HAP-1 (cell line): Measurements from ENCODE around the gene USP28.
A peak's percentile ranks its signal among the peaks of the same experiment; 100 is the strongest.

Experiments
- DNase-seq, 2 experiments: peaks; one replicate each; pipeline ENCODE4 v3.0.0-alpha.2; 2016 to 2020; ENCODE audit warnings: low spot score in 2 of 2
- H3K27me3 ChIP-seq: fragments of 250-450 bp; sonication (Bioruptor Pico); 2 replicates; pipeline ENCODE4 v1.5.1; 2020; ENCODE audit warnings: low read depth, mild to moderate bottlenecking, moderate library complexity
- H3K36me3 ChIP-seq: fragments of 250-450 bp; sonication (Bioruptor Pico); replicated peaks from 2 replicates; pipeline ENCODE4 v1.5.1; 2020; ENCODE audit warnings: mild to moderate bottlenecking
- H3K4me1 ChIP-seq: fragments of 250-450 bp; sonication (Bioruptor Pico); 2 replicates; pipeline ENCODE4 v1.5.1; 2020; ENCODE audit warnings: mild to moderate bottlenecking
- H3K4me3 ChIP-seq: fragments of 250-450 bp; sonication (Bioruptor Pico); 2 replicates; pipeline ENCODE4 v1.5.1; 2020; ENCODE audit warnings: mild to moderate bottlenecking, moderate library complexity
- H3K9me3 ChIP-seq: fragments of 250-450 bp; sonication (Bioruptor Pico); 2 replicates; pipeline ENCODE4 v1.5.1; 2020; ENCODE audit warnings: mild to moderate bottlenecking, moderate library complexity
- in situ Hi-C: fragments of 300-500 bp; cut with MboI; formaldehyde crosslinking; loops from 3 replicates; pipeline ENCODE4 v1.14.3; 2020; ENCODE audit warnings: low sequenced_read_pairs, inconsistent platforms, mixed read lengths

Gene USP28

DNA sequence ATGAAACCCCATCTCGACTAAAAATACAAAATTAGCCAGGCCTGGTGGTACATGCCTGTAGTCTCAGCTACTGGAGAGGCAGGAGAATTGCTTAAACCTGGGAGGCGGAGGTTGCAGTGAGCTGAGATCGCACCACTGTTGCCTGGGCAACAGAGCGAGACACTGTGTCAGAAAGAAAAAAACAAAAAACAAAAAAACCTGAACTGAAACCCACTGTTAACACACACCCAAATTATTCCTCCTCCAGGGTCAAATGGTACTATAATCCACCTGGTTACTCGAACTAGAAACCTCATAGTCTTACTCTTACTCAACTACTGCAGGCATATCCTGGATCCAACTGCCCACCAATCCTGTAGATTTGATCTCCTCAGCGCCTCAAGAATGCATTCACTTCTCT, 35.5 kb downstream of the USP28 start:
- no peaks in the 10 kb centered on the region for H3K9me3 ChIP-seq
- peaks cover 43% of the 10 kb centered on the region for H3K36me3 ChIP-seq
- H3K4me3 ChIP-seq, result no peak overlapping the region
- DNase-seq, result no peak
- H3K4me1 ChIP-seq, result no peaks in the 10 kb centered on the region
- no peaks in the 10 kb centered on the region for H3K27me3 ChIP-seq
- in situ Hi-C loops, result no loop called here

DNA sequence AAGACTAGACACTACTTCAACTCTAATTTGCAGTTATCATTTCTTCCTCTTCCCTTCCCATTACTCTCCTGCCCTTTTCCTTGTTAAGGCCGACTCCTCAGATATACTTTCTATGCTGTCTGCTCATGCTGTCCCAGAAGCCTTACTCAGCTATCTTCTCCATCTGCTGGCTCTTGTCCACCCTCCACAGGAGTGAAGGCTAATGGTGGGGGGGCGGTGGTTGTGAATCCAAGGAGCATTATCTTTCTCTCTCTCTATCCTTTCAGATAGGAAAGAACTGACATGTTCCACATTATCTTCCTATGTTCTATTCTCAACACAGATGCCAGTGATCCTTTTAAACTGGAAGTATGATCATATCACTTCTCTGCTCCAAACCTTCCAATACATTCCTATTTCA, 37.4 kb downstream of the USP28 start:
- no peak for DNase-seq
- H3K4me3 ChIP-seq, result no peak overlapping the region
- H3K4me1 ChIP-seq, result no peaks in the 10 kb centered on the region
- in situ Hi-C loops, result no loop called here
- no peaks in the 10 kb centered on the region for H3K9me3 ChIP-seq
- H3K27me3 ChIP-seq, result no peaks in the 10 kb centered on the region
- H3K36me3 ChIP-seq, result peaks cover 46% of the 10 kb centered on the region

DNA sequence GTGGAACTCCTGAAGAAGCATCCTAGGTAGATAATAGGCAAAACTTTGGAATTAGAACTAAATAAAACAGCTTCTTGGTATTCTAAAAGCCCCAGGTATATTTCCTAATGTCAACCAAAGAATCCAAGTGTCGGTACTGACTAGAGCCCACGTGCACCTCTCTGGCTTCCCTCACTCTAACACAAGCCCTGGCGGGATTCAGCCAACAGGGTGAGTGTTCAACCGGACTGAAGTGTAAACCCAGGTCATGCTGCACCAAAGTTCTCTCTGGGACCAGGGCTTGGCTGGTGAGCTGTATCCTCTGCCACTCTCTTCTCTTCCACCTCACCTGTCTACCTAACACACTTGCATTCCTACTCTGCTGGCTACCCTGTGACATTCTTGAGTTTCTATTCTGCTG, 40.1 kb downstream of the USP28 start:
- H3K4me3 ChIP-seq, result no peak overlapping the region
- no peaks in the 10 kb centered on the region for H3K27me3 ChIP-seq
- peaks cover 49% of the 10 kb centered on the region for H3K36me3 ChIP-seq
- H3K9me3 ChIP-seq, result no peaks in the 10 kb centered on the region
- DNase-seq, result no peak
- H3K4me1 ChIP-seq, result no peaks in the 10 kb centered on the region
- in situ Hi-C loops, result no loop called here

DNA sequence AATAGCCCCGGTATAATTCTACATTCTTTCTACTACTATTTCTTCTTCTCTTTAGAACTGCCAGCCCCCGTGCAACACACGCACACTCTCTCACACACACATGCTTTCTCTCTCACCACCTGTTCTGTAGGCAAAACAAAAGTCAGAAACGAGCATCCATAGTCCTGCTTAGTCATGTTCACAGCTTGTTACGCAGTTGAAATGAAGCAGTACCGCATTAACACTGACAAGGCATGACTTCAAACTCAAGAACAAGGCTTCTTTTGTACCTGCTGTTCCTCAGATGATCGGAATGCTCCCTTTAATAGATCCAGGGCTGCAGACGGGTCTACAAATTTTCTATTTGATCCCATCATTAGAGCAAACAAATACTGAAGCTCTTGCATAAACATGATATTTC, 42.2 kb downstream of the USP28 start:
- Histone ChIP-seq H3K4me3 (no peak overlapping the region), H3K9me3 (no peaks in the 10 kb centered on the region), H3K27me3 (no peaks in the 10 kb centered on the region), H3K36me3 (peaks cover 39% of the 10 kb centered on the region), H3K4me1 (no peaks in the 10 kb centered on the region)
- in situ Hi-C loops, result no loop called here
- DNase-seq, result no peak

GRCh38 chr11:113831314-113831713, 44.1 kb downstream of the USP28 start:
- Histone ChIP-seq H3K9me3 (no peaks in the 10 kb centered on the region), H3K27me3 (no peaks in the 10 kb centered on the region), H3K4me3 (no peak overlapping the region), H3K36me3 (peaks cover 45% of the 10 kb centered on the region), H3K4me1 (no peaks in the 10 kb centered on the region)
- no peak for DNase-seq
- in situ Hi-C loops, result no loop called here

DNA sequence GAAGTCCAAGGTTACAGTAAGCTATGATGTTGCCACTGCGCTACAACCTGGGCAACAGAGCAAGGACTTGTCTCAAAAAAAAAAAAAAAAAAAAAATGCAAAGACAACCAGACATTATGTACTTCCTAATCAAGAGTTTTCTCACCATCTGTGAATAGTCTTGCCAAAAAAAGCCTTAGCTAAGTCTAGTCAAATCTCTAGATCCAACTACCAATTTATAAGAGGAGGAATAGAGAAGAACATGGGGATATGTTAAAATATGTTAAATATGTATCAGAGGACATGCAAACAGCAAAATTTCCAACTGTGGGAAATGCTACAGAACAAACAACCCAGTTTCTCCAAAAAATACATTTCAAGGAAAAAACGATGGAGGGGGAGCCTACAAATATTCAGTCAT, 45.6 kb downstream of the USP28 start:
- Histone ChIP-seq H3K9me3 (0 out of 2 replicates have a peak, but pooled peaks cover 3% of the 10 kb centered on the region), H3K4me1 (no peaks in the 10 kb centered on the region), H3K36me3 (peaks cover 50% of the 10 kb centered on the region), H3K27me3 (no peaks in the 10 kb centered on the region), H3K4me3 (no peak overlapping the region)
- in situ Hi-C loops, result no loop called here
- no peak for DNase-seq

DNA sequence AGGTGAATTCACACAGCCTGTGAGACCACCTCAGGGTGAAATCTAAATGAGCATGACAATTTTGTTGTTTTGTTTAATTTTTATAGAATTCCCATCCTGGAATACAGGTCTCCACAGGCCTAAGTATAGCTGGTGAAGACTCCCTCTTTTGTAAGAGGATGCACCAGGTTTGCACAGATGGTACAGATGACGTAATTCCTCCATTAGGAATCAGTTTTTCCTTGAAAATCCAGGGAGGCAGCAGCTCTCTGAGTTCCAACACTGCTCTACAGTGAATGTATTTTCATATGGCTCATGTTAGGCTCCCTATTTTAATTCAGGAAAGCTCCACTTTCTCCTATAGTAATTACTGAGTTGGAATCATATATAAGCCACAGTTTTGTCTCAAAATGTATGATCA, 47.2 kb downstream of the USP28 start:
- 0 out of 2 replicates have a peak, but pooled peaks cover 3% of the 10 kb centered on the region for H3K9me3 ChIP-seq
- H3K36me3 ChIP-seq, result peaks cover 54% of the 10 kb centered on the region
- no peaks in the 10 kb centered on the region for H3K4me1 ChIP-seq
- DNase-seq, result no peak
- H3K4me3 ChIP-seq, result no peak overlapping the region
- in situ Hi-C loops, result no loop called here
- no peaks in the 10 kb centered on the region for H3K27me3 ChIP-seq

- no peak for DNase-seq
These were observed 47.9 kb downstream of the USP28 start for GRCh38 chr11:113827477-113827876.

DNA sequence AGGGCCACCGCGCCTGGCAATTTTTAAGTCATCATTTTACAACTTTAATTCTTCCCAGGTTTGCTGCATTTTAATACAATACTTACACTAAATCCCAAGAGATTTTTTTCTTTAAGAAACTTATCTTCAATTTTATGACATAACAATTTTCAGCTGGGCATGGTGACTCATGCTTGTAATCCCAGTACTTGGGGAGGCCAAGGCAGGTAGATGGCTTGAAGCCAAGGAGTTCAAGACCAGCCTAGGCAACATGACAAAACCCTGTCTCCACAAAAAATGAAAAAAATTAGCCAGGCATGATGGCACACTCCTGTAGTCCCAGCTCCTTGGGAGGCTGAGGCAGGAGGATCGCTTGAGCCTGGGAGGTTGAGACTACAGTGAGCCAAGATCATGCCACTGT, 56.9 kb downstream of the USP28 start:
- in situ Hi-C loops, result no loop called here
- Histone ChIP-seq H3K36me3 (peaks cover 26% of the 10 kb centered on the region), H3K27me3 (no peaks in the 10 kb centered on the region), H3K9me3 (no peaks in the 10 kb centered on the region), H3K4me1 (peaks cover 18% of the 10 kb centered on the region), H3K4me3 (no peak overlapping the region)
- no peak for DNase-seq

More at GRCh38 chr11:113827477-113827876, 47.9 kb downstream of the USP28 start:
- Histone ChIP-seq H3K36me3 (peaks cover 61% of the 10 kb centered on the region), H3K9me3 (0 out of 2 replicates have a peak, but pooled peaks cover 3% of the 10 kb centered on the region), H3K27me3 (no peaks in the 10 kb centered on the region), H3K4me1 (no peaks in the 10 kb centered on the region), H3K4me3 (no peak overlapping the region)
- in situ Hi-C loops, result no loop called here

DNA sequence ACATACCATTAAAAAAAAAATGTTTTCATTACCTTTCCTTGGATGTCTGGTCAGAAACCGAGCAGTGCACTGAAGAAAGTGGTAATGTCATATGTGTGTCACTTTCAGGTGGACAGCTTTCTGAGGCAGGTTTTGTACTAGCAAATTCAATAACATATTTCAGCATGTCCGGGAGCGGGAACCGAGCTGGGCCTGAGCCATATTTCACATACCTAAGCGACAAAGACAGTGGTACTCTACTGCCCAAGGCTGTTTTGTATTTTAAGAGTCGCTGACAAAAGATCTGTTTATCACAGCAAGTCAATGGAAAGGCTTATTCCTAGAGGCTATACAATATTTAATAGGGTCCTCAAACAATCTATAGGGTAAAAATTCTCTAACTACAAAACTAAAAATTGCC, 57.7 kb downstream of the USP28 start:
- DNase-seq, result peak; percentile 52 to 58
- peaks cover 21% of the 10 kb centered on the region for H3K36me3 ChIP-seq
- in situ Hi-C loops, result no loop called here
- H3K4me1 ChIP-seq, result peaks cover 19% of the 10 kb centered on the region
- H3K27me3 ChIP-seq, result no peaks in the 10 kb centered on the region
- H3K9me3 ChIP-seq, result no peaks in the 10 kb centered on the region
- no peak overlapping the region for H3K4me3 ChIP-seq

GRCh38 chr11:113817162-113817561, 58.2 kb downstream of the USP28 start:
- H3K27me3 ChIP-seq, result no peaks in the 10 kb centered on the region
- peaks cover 19% of the 10 kb centered on the region for H3K4me1 ChIP-seq
- peaks cover 21% of the 10 kb centered on the region for H3K36me3 ChIP-seq
- H3K4me3 ChIP-seq, result no peak overlapping the region
- no peak for DNase-seq
- no peaks in the 10 kb centered on the region for H3K9me3 ChIP-seq
- in situ Hi-C loops, result no loop called here

GRCh38 chr11:113814181-113814580, 61.2 kb downstream of the USP28 start:
- in situ Hi-C loops, result no loop called here
- Histone ChIP-seq H3K9me3 (no peaks in the 10 kb centered on the region), H3K4me1 (peaks cover 19% of the 10 kb centered on the region), H3K27me3 (no peaks in the 10 kb centered on the region), H3K36me3 (peaks cover 15% of the 10 kb centered on the region; the same call in 1 of the 2 replicates), H3K4me3 (no peak overlapping the region)
- peak in 1 of 2 experiments; percentile 95 for DNase-seq

DNA sequence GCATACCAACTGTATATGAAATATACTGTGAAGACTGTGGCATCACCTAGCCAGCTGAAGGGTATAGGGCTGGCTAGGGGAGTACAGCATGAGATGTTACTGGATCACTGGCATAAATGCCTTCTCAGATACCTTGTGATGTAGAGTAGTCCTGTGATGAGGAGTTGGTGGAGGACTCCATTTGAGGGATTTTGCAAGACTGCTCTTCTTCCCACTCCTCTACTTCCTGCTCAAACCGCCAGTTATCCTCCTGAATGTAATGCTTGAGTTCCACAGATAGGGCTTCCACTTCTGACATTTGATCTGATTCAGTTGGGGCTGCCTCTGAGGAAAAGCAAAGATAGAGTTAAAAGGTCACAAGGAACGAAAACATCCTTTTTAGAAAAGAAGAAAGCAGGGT, 66.4 kb downstream of the USP28 start:
- Histone ChIP-seq H3K27me3 (no peaks in the 10 kb centered on the region), H3K36me3 (peaks cover 45% of the 10 kb centered on the region), H3K4me3 (no peak overlapping the region), H3K4me1 (peaks cover 7% of the 10 kb centered on the region), H3K9me3 (no peaks in the 10 kb centered on the region)
- in situ Hi-C loops, result no loop called here
- no peak for DNase-seq

DNA sequence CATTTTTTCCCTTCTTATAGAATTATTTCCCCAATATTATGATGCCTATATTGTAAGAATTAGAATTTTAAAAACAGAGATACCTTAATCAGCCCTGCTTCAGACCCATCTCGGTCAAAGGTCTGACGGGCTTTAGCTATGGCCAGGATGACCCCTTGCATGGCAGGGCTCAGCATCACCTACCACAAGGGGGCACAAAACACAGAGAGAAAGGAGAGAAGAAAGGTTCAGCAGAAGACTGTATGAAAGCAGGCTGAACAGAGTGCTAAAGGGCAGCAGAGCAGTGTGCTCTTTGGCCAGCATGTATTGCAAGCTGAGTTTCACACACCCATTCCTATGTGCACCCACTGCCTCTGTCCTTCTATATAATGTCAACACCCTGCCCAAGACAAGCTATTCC, 69.0 kb downstream of the USP28 start:
- in situ Hi-C loops, result no loop called here
- Histone ChIP-seq H3K4me1 (no peaks in the 10 kb centered on the region), H3K36me3 (peaks cover 58% of the 10 kb centered on the region), H3K4me3 (no peak overlapping the region), H3K9me3 (no peaks in the 10 kb centered on the region), H3K27me3 (no peaks in the 10 kb centered on the region)
- DNase-seq, result peak; percentile 33 to 72

DNA sequence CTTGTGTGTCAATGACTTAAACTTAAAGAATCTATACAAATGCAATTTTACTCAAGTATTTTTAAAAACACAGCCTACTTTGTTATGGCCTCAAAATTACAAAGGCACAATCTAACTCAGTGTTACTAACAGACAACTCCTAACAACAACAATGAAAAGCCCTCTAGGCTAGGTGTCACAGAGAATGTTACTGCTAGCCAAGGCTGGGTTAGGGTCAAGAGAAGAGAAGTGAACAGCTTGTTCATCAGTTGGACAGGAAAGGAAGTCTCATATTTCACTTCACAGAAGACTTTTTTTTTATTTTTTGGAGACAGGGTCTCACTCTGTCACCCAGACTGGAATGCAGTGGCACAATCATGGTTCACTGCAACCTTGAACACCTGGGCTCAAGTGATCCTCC, 69.7 kb downstream of the USP28 start:
- in situ Hi-C loops, result no loop called here
- H3K27me3 ChIP-seq, result no peaks in the 10 kb centered on the region
- no peak for DNase-seq
- no peak overlapping the region for H3K4me3 ChIP-seq
- H3K9me3 ChIP-seq, result no peaks in the 10 kb centered on the region
- H3K4me1 ChIP-seq, result no peaks in the 10 kb centered on the region
- H3K36me3 ChIP-seq, result peaks cover 62% of the 10 kb centered on the region
